Measurements from ENCODE around the gene OR2T5.
"Not testable (repeated sequence)": the region's sequence is repeated elsewhere in the genome, so short reads cannot be mapped to it uniquely, and the experiment has no call there.

OR2T5 gene, protein sequence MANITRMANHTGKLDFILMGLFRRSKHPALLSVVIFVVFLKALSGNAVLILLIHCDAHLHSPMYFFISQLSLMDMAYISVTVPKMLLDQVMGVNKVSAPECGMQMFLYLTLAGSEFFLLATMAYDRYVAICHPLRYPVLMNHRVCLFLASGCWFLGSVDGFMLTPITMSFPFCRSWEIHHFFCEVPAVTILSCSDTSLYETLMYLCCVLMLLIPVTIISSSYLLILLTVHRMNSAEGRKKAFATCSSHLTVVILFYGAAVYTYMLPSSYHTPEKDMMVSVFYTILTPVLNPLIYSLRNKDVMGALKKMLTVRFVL

DNA sequence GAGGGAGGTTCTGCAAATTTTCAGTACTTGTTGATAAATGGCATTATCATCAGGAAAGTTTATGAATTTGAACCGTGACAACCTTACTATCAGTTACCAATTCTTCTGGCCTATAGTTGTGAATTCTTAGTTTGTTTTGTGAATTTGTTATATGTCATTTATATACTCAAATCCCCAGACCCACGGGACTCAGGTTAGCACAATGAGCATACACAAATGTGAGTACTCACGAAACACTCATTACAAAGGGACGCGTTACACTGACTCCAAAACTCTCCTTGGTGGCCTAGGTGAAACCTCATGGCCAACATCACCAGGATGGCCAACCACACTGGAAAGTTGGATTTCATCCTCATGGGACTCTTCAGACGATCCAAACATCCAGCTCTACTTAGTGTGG lies at the start of gene OR2T5:
OR2T5 (plus strand) TSS at position 301 of the 400 bp plus-strand sequence; CDS start at position 301, 0 bp downstream.
- FAIRE-seq: not testable (repeated sequence)

DNA sequence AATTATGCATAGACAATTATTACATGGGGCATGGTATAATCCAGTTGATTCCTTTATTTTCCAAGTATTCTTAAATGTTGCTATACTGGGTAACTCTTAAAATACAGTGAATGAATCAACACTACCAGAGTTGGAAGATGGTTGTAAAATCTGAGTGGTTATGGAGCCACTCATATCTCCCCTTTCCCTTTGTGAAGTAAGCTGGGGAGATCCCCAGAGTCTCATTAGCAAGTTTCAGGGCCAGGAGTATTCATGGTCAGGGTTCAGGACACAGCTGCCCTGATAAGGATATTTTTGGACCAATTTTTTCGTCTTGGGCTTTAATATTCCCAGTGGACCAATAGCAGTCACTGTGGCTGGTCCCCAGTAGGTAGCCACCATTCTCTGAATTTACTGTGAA lies 49.7 kb upstream of the OR2T5 start:
- FAIRE-seq: not testable (repeated sequence)

DNA sequence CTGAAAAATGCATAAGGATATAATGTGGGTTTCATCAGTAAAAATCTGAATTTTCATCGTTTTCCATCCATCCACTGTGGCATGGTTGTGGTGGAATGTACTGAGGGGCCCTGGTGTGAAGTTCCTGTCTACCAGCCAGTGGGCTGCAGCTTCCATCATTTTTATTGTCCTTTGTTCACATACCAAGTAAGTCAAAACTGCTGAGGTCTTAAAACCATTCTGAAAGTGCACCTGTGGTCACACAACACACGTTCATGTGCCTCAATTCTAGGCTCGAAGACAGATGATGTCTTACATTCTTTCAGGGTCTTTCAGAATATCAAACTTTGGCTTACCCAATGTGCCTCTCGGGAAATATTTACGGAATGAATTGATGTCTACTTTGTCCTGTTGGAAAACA lies 49.1 kb upstream of the OR2T5 start:
- FAIRE-seq: not testable (repeated sequence)

DNA sequence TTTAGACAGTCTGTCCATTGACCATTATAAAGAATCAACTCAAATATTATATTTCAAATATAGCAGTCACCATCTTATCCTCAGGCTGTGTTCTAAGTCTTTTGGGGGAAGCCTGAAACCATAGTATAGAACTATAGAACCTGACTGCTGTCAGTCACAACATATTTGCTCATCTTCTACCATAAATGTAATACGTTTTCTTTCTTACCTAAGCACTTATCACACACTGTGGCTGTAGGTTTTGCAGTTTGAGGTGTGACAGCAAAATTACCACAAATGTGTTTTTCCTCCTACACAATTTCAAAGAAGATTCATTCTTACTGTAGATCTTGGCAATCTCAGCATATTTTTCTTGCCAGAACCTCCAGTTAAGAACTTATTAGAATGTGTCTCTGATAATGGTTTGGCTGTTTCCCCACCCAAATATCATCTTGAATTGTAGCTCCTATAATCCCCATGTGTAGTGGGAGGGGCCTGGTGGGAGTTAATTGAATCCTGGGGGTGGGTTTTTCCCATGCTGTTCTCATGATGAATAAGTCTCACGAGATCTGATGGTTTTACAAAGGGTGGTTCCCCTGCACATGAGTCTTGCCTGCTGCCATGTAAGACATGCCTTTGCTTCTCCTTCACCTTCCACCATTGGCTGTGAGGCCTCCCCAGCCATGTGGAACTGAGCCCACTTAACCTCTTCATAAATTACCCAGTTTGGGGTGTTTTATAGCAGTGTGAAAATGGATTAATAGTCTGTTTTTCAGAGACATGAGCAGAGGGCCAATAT lies 45.7 kb upstream of the OR2T5 start:
- FAIRE-seq: not testable (repeated sequence)

DNA sequence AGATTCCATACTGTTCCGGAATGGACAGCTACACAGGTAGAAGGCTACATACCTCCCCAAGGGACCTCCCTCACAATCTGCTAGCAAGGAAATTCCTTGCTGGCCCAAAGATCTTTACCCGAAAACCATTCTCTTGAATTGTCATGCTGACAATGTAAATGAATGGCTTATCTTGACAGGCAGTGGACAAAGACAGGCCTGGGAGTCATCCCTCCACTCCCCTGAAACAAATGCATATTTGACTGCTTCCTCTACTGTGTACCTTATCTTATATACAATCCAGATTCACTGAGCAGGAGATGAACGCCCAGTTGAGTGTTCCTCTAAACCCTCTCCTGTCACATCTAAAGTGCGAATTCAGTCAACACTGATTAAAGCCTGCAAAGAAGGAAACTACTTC lies 43.8 kb upstream of the OR2T5 start:
- FAIRE-seq: not testable (repeated sequence)

DNA sequence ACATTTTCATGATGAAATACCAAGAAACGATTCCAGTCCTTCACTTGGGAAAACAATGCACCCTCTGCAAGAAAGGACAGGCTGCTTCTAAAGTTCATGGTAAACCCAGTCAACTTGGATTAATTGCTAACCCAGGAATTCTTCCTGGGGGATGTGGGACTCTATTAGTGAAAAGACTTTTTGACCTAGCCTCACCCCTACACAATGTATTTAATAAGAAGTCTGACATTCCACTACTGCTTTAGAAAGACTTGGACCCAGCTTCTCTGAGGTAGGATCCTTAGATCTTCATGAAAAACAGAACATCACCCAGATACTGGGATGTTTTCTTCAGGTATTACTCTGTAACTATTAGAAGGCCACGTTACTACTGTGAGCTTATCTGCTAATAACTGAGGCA lies 43.0 kb upstream of the OR2T5 start, which contains the start of gene OR2T2:
OR2T2 (plus strand) TSS at position 239 of the 400 bp plus-strand sequence. CDS start 7,161 bp downstream, outside the sequence.
- not testable (repeated sequence) for FAIRE-seq

DNA sequence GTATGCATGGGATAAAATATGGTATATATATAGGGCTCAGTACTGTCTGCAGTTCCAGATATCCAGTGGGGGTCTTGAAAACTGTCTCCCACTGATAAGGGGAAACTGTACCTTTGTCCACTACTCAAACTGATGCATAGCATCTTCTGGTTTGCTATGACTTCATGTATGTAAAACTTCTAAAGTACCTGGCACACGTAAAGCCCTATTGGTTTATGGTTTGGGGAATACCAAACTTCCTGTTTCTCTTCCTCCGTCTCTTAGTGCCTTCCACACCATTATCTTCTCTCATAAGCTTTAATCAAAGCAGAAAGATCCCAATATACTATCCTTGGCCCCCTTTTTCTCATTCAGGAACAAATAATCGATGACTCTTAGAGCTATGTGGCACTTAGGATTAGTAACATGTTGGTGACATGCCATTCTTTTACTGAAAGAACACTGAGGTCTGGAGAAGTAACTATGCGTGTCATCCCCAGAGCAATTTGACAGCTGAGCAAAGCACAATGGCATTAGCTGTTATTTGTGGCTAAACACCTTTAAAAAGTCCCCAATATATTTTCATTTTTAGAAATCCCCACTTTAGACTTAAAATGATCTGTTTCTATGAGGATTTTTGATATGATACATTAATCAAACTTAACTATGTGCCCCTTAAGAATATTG lies 39.8 kb upstream of the OR2T5 start:
- not testable (repeated sequence) for FAIRE-seq

DNA sequence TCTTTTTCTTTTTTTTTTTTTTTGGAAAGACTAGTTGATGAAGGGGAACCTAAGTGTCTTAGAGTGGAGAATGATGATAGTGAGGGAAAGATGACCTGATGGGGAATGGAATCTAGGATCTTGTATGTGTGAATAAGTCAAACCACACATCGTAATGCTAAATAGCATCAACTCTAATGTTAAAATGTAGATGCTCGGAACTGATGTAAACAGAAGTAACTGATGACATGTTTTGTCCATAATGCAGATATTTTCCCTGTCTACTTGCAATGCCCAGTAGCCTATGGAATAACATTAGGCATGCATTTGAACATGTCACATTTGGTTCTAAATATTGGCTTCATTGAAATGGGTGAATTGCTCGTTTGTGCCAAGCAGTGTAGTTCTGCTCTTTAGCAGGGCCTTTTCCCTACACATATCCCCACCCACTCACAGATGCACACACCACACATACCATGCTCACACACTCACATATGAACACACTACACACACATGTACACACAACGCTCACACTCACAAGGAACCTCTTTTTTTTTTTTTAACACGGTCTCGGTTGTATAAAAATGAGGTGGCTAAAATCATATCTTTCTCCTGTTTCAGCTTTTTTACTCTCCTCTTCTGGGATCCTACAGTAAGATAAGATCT lies 38.4 kb upstream of the OR2T5 start:
- not testable (repeated sequence) for FAIRE-seq

DNA sequence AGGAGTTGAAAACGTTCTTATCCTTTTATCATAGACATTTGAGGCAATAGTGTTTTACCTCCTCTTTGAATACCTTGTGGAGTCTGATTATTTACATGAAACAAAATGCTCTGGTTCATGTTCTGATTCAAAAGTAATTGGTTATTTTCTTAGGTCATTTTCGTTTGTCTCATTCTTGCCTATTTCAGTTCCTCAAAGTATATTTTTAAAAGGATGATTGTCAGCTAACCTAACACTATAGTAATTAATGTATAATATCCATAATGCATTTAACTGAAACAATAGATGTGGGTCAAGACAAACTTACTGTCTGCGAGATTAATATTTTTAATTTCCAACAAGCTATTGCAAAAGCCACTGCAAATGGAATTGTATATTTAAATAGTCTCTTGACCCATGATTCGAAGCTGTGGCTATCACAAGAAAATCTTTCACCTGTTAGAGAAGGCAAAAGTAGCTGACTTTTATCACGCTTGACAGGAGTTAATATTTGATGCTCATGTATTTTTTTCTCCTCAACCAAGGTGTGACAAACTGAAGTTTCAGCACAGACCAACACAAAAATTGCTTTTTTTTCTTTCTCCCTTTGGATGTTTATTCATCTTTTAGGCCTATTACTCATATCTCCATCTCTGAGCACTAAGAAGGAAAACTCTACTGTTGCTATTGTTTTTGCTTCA lies 37.8 kb upstream of the OR2T5 start:
- not testable (repeated sequence) for FAIRE-seq

DNA sequence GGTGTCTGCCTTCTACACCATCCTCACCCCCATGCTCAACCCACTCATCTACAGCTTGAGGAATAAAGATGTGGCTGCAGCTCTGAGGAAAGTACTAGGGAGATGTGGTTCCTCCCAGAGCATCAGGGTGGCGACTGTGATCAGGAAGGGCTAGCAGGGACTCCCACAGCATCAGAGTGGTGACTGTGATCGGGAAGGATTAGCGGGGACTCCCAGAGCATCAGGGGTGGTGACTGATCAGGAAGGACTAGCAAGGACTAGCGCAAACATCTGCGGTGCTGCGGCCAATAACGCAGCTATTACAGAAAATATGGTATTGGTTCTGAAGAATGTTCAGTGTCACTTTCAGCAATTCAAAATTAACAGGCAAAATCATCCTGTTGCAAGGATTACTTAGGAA lies 34.8 kb upstream of the OR2T5 start:
- FAIRE-seq: not testable (repeated sequence)

DNA sequence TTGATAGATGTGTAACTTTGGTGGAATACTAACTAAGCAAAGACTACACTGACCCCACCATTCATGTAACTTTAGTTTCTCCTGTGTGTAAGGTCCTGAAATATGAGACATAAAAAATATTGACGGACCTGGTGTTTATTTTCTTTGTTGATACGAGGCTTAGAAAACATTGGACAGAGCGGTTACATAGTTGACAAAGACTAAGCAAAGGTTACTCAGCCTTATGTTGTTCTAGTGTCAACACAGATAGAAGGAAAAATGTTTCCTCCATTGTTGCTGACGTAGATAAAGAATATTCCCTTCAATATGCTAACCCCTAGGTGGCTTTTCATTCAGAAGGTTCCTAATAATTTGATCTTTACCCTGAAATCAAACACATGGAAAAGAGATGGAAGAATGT lies 33.3 kb upstream of the OR2T5 start:
- FAIRE-seq: not testable (repeated sequence)

DNA sequence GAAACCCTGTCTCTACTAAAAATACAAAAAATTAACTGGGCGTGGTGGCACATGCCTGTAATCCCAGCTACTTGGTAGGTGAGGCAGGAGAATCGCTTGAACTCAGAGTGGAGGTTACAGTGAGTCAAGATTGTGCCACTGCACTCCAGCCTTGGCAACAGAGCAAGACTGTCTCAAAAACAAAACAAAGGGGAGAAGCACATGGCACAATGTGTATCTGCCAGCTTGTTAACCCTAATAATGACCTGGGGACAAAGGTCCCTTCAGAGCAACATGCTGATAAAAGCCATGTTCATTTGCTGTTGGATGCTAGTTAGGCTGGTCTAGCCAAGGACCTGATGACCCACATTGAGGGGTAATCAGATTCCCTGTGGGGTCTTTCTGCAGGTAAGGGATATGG lies 31.8 kb upstream of the OR2T5 start:
- not testable (repeated sequence) for FAIRE-seq

DNA sequence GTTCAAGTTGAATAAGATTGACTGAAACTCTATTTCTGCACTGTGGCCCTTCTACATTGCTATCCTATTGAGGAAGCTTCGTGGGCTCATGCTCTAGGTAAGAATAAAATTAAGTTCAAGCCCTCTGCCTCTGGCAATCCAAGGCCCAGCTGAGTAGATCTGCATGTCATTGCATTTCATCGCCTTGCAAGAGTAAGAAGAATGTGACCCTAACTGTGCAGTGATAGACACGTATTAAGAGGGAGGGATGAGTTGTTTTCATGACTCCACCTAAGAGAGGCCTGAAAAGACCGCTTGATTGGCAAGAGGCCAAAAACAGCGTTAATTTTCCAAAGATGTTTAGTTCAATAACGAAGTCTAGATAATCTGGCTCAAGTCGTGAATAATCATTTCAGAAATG lies 29.3 kb upstream of the OR2T5 start:
- FAIRE-seq: not testable (repeated sequence)

DNA sequence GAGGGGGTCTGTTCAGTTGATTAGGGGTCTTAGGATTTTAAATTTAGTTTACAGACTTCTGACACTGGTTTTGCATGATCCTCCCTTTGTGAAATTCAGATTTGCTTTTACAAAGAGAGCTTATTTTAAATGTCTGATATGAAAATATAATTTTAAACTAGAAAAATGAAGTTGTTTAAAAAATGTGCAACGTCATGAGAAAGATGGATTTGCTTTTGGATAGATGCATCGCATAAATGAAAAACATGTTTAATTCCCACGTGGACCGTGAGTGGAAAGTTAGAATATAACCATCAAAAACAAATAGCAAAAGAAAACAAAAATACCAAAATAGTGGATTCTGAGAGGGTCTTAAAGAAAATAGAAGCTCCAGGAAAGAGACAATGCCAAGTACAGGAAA lies 17.2 kb upstream of the OR2T5 start:
- no peak for FAIRE-seq

DNA sequence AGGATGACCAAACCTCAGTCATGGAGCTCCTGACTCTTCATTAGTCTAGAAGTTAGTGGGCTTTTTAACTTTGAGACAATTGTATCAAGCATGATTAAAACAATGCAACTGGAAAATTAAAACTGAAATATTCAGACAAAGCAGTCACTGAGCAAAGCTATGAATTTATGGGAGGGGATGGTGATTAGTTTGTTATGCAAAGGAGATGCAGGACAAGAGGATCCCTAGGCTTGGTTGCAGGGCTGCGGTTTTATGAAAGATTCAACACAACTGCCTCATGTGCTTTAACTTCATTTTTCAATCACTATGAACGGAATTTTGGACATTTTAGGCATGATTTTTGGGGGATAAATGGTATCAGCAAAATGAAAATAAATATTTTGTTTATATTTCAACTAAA lies 16.3 kb upstream of the OR2T5 start:
- not testable (repeated sequence) for FAIRE-seq

DNA sequence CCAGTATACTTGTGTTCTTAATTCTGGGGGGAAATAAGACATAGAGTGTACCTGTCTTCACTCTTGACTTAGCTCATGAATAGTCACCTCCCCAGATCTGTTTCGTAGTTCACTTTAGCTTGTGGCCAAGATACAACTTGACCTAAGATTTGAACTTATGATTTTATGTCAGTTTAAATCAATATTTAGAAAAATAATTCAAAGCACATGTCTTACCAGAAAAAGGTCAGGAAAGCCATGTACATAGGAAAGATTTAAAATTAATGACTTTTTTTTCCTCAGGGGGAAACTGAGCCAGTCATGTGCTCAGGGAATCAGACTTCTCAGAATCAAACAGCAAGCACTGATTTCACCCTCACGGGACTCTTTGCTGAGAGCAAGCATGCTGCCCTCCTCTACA lies 15.3 kb upstream of the OR2T5 start, which contains the start of gene OR2T3:
OR2T3 (plus strand) TSS at position 301 of the 400 bp plus-strand sequence; CDS start at position 301, 0 bp downstream.
- not testable (repeated sequence) for FAIRE-seq

DNA sequence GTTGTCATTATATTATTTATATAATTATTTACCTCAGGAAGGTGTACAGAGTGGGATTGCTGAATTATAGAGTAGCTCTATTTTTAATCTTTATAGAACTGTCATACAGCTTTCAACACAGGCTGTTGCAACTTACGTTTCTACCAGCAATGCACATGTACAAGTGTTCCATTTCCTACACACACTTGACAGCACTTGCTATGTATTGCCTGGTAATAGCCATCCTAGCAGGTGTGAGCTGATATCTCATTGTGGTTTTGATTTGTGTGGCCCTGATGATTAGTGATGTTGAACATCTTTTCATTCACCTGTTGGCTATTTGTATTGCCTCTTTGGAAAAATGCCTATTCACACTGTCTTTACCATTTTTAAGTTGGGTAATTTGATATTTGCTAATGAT lies 12.7 kb upstream of the OR2T5 start:
- not testable (repeated sequence) for FAIRE-seq

DNA sequence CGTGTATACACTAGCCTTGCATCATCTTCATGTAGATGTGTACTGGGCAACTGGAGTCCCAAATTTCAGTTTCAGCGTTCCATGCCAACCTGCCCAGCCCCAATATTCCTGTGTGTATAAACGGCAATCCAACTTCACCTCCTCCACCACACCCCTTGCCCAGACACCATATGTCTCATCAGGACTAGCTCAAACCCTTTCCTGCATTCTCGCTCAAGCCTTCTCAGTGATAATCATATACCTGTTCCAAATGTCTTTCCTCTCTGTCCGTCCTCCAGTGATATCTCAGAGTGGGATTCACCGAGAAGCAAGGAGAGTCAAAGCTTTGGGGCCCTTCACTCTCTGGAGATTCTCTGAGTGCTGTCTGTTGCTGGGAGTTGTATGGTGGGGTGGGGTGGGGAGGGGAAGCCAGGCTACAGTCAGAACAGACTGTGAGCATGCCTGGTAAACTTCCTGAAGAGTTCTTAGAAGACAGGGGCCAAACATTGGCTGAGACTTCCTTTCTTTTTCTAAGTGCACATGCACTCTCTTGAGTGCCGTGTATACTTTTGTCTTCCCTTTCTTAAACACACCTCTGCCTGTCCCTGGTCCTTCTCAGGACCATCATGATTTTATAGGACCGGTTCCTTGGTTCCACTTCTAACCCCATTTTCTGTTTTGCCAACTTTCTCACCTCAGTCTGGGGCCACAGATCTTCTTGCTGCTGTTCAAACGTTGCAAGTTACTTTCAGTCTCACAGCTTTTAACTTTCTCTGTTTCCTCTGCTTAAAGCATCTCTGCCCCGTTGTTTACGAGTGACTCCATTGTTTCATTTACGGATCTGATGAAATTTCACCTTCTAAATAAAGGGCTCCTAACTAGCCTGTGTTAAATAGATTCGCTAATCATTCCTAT lies 6.5 kb upstream of the OR2T5 start:
- FAIRE-seq: not testable (repeated sequence)

DNA sequence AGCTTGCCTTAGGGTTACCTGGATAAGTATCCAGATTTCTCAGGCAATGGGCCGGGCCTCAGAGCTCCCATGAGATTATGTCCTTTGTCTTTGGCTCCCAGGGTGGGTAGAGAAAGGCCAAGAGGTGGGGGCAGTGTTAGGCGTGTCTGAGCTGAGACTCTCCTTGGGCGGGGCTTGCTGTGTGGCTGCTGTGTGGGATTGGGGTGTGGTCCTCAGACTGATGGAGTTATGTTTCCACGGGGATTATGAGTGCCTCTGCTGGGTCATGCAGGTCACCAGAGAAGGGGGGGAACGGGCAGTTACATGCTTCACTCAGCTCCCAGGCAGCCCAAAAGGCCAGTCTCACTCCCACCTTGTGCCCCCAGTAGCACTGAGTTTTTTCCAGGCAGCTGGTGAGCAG lies 8.3 kb downstream of the OR2T5 start:
- not testable (repeated sequence) for FAIRE-seq

DNA sequence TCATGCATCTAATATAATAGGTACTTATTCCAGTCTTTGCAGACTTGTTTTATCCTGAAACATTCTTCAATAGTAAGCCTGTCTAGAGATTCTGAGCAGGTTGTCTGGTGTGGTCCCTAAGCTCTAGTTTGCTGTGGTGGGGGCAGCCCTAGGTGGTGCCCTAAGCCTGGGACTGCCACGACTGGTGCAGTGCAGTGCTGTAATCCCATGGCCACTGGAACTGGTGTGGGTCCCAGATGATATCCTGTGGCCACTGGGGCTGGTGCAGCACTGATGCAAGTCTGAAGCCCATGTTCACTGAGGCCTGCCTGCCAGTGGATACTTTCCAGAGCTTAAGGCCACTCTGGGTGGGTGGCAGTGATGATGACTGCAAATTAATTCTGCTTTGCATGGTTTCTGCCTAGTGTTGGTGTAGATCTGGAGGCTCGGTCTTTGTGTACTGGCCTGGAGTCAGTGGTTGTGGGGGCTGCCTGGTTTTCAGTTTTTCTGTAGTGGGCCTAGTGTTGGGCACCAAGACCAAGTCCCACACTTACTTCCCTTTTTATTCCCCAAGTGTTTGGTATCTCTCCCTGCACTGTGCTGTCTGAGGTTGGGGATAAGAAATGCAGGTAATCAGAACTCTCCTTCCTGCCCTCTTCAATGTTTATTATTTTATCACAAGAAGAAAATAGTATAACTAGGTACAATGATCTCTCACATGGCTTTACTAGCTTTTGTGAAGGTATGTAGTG lies 12.1 kb downstream of the OR2T5 start:
- not testable (repeated sequence) for FAIRE-seq
